MM.1S (cell line): ENCODE measurements around the gene SLC38A8.

ENCODE experiments used
- DNase-seq: peaks from one replicate; pipeline ENCODE4 v3.0.0-alpha.2; 2015
- H2AFZ ChIP-seq: fragments of 300-600 bp; sonication (generic); 2 replicates; pipeline ENCODE4 v1.6.0; 2016; ENCODE audit warnings: antibody characterized with exemption, low read length
- H3F3A ChIP-seq: fragments of 300-600 bp; sonication (generic); 2 replicates; pipeline ENCODE4 v1.6.1; 2016; ENCODE audit warnings: mild to moderate bottlenecking, antibody characterized with exemption, low read length, moderate library complexity, mixed read lengths; ENCODE audit not compliant: insufficient read depth
- H3K27ac ChIP-seq: fragments of 300-600 bp; sonication (generic); 2 replicates; pipeline ENCODE4 v1.5.1; 2016; ENCODE audit warnings: mild to moderate bottlenecking, low read length
- H3K27me3 ChIP-seq: fragments of 300-600 bp; sonication (generic); replicated peaks from 2 replicates; pipeline ENCODE4 v1.6.0; 2016; ENCODE audit warnings: low read length; ENCODE audit not compliant: insufficient read depth
- H3K36me3 ChIP-seq: fragments of 300-600 bp; sonication (generic); replicated peaks from 2 replicates; pipeline ENCODE4 v1.6.1; 2016; ENCODE audit warnings: mild to moderate bottlenecking, low read length, mixed read lengths; ENCODE audit not compliant: insufficient read depth
- H3K4me1 ChIP-seq: fragments of 300-600 bp; sonication (generic); 2 replicates; pipeline ENCODE4 v1.6.1; 2016; ENCODE audit warnings: low read length, mixed read lengths
- H3K4me2 ChIP-seq: fragments of 300-600 bp; sonication (generic); 2 replicates; pipeline ENCODE4 v1.6.0; 2016; ENCODE audit warnings: low read depth, low read length
- H3K4me3 ChIP-seq: fragments of 300-600 bp; sonication (generic); 2 replicates; pipeline ENCODE4 v1.5.1; 2016; ENCODE audit warnings: low read length, mixed read lengths
- H3K79me2 ChIP-seq: fragments of 300-600 bp; sonication (generic); 2 replicates; pipeline ENCODE4 v1.6.1; 2016; ENCODE audit warnings: mixed run types, low read length, mixed read lengths
- H3K9ac ChIP-seq: fragments of 300-600 bp; sonication (generic); 2 replicates; pipeline ENCODE4 v1.6.1; 2016; ENCODE audit warnings: low read length, mixed read lengths
- H3K9me2 ChIP-seq: fragments of 300-600 bp; sonication (generic); replicated peaks from 2 replicates; pipeline ENCODE4 v1.6.1; 2016; ENCODE audit warnings: mild to moderate bottlenecking, low read length, mixed read lengths; ENCODE audit not compliant: insufficient read depth
- H3K9me3 ChIP-seq: fragments of 300-600 bp; sonication (generic); replicated peaks from 2 replicates; pipeline ENCODE4 v1.6.1; 2016; ENCODE audit warnings: mild to moderate bottlenecking, low read length, mixed read lengths; ENCODE audit not compliant: insufficient read depth
- H4K20me1 ChIP-seq: fragments of 300-600 bp; sonication (generic); 2 replicates; pipeline ENCODE4 v1.6.1; 2016; ENCODE audit warnings: mild to moderate bottlenecking, low read length, moderate library complexity, mixed read lengths; ENCODE audit not compliant: insufficient read depth
- CTCF ChIP-seq: fragments of 300-600 bp; sonication (generic); IDR thresholded peaks from 2 replicates; pipeline ENCODE4 v1.5.1; 2016; ENCODE audit warnings: antibody characterized with exemption, low read length, mixed read lengths
- EZH2 ChIP-seq: fragments of 300-600 bp; sonication (generic); optimal IDR thresholded peaks from 2 replicates; pipeline ENCODE3; 2017; ENCODE audit warnings: low read depth, mild to moderate bottlenecking, antibody characterized with exemption, low read length, mixed read lengths
- EZH2phosphoT487 ChIP-seq: fragments of 300-600 bp; sonication (generic); IDR thresholded peaks from 2 replicates; pipeline ENCODE4 v1.6.1; 2018; ENCODE audit warnings: antibody characterized with exemption, low read length

Gene SLC38A8

GRCh38 chr16:84081446-84081989 is 38.9 kb upstream of the SLC38A8 start:
- Histone ChIP-seq H3K4me3 (no peak overlapping the region), H2AFZ (no peak overlapping the region), H3F3A (peaks cover 7% of the 10 kb centered on the region), H3K4me1 (peaks cover 18% of the 10 kb centered on the region), H3K4me2 (no peak overlapping the region), H3K27me3 (no peaks in the 10 kb centered on the region), H3K27ac (no peak overlapping the region), H3K36me3 (no peaks in the 10 kb centered on the region; the same call in 1 of the 2 replicates), H3K9me2 (no peaks in the 10 kb centered on the region), H3K79me2 (peaks cover 55% of the 10 kb centered on the region), H3K9me3 (no peaks in the 10 kb centered on the region), H3K9ac (no peak overlapping the region), H4K20me1 (no peaks in the 10 kb centered on the region)
- DNase-seq, result no peak
- no peak for TF ChIP-seq CTCF
- no peak for TF ChIP-seq EZH2phosphoT487
- no peak for TF ChIP-seq EZH2

GRCh38 chr16:84080813-84081212 is 38.2 kb upstream of the SLC38A8 start:
- DNase-seq, result no peak
- Histone ChIP-seq H3K27ac (no peak overlapping the region), H3K9me3 (no peaks in the 10 kb centered on the region), H3K9me2 (no peaks in the 10 kb centered on the region), H2AFZ (no peak overlapping the region), H3F3A (peaks cover 2% of the 10 kb centered on the region), H3K4me2 (no peak overlapping the region), H3K27me3 (no peaks in the 10 kb centered on the region), H3K4me3 (no peak overlapping the region), H3K36me3 (no peaks in the 10 kb centered on the region; the same call in 1 of the 2 replicates), H4K20me1 (no peaks in the 10 kb centered on the region), H3K4me1 (peaks cover 11% of the 10 kb centered on the region), H3K9ac (no peak overlapping the region), H3K79me2 (peaks cover 55% of the 10 kb centered on the region)
- TF ChIP-seq EZH2phosphoT487, result no peak
- no peak for TF ChIP-seq EZH2
- no peak for TF ChIP-seq CTCF

GRCh38 chr16:84080378-84080777 is 37.8 kb upstream of the SLC38A8 start:
- DNase-seq, result no peak
- no peak overlapping the region for H3K27ac ChIP-seq
- H3K79me2 ChIP-seq, result peaks cover 58% of the 10 kb centered on the region
- H2AFZ ChIP-seq, result no peak overlapping the region
- TF ChIP-seq CTCF (no peak), EZH2phosphoT487 (no peak), EZH2 (no peak)
- H3K4me1 ChIP-seq, result peaks cover 10% of the 10 kb centered on the region
- no peaks in the 10 kb centered on the region for H3K9me3 ChIP-seq
- H3K36me3 ChIP-seq, result no peaks in the 10 kb centered on the region; the same call in 1 of the 2 replicates
- no peak overlapping the region for H3K4me3 ChIP-seq
- H3K4me2 ChIP-seq, result no peak overlapping the region
- no peaks in the 10 kb centered on the region for H3K9me2 ChIP-seq
- H3K27me3 ChIP-seq, result no peaks in the 10 kb centered on the region
- H4K20me1 ChIP-seq, result no peaks in the 10 kb centered on the region
- H3F3A ChIP-seq, result no peaks in the 10 kb centered on the region
- no peak overlapping the region for H3K9ac ChIP-seq
